Mesothelial cell of epicardium (in vitro differentiated cells): ENCODE results near the gene PPP1R12C. TPM values are rescaled to one million over a fixed set of nuclear protein-coding genes. Genes with fewer than 3 reads are reported as not detected.
A peak's percentile ranks its signal among the peaks of the same experiment; 100 is the strongest.

Experiments used
- DNase-seq, 2 experiments: peaks; one replicate each; pipeline ENCODE4 v3.0.0; 2021; ENCODE audit warnings: low spot score in 2 of 2; ENCODE audit not compliant: unreplicated experiment in 2 of 2
- H3K27ac Mint-ChIP-seq: 2 replicates; pipeline ENCODE4 v1.8.0; 2021; ENCODE audit warnings: mixed read lengths
- H3K27me3 Mint-ChIP-seq: 2 replicates; pipeline ENCODE4 v1.8.0; 2021; ENCODE audit warnings: low read depth, mixed read lengths
- H3K36me3 Mint-ChIP-seq: 2 replicates; pipeline ENCODE4 v1.8.0; 2021; ENCODE audit warnings: mixed read lengths
- H3K4me1 Mint-ChIP-seq: 2 replicates; pipeline ENCODE4 v1.8.0; 2021; ENCODE audit warnings: mixed read lengths
- H3K4me3 Mint-ChIP-seq: 2 replicates; pipeline ENCODE4 v1.8.0; 2021; ENCODE audit warnings: mild to moderate bottlenecking, moderate library complexity, mixed read lengths
- H3K9me3 Mint-ChIP-seq: 2 replicates; pipeline ENCODE4 v1.8.0; 2021; ENCODE audit warnings: mixed read lengths
- CTCF ChIP-seq: fragments of 200-600 bp; sonication (generic); IDR thresholded peaks from one replicate; pipeline ENCODE4 v1.5.0; 2021; ENCODE audit warnings: antibody characterized with exemption; ENCODE audit not compliant: unreplicated experiment
- total RNA-seq: library from RNA; stranded (reverse); gene quantifications from 3 replicates; pipeline ENCODE4 v1.2.1, GENCODE V29; 2021

The PPP1R12C gene
- total RNA-seq, 1 donor from 2014 or later: 111 TPM

GRCh38 chr19:55101261-55101660 lies 16.2 kb downstream of the PPP1R12C start:
- H3K4me3 Mint-ChIP-seq: no peak overlapping the region
- H3K27ac Mint-ChIP-seq: no peak overlapping the region
- DNase-seq: no peak
- no peaks in the 10 kb centered on the region for H3K4me1 Mint-ChIP-seq
- no peak for TF ChIP-seq CTCF
- no peaks in the 10 kb centered on the region for H3K27me3 Mint-ChIP-seq
- peaks cover 19% of the 10 kb centered on the region for H3K36me3 Mint-ChIP-seq
- H3K9me3 Mint-ChIP-seq: peaks cover 3% of the 10 kb centered on the region

- peaks cover 20% of the 10 kb centered on the region for H3K36me3 Mint-ChIP-seq
These were observed 17.6 kb downstream of the PPP1R12C start for GRCh38 chr19:55099557-55100506.

GRCh38 chr19:55098716-55099556 lies 18.5 kb downstream of the PPP1R12C start:
- H3K27me3 Mint-ChIP-seq: no peaks in the 10 kb centered on the region

More at GRCh38 chr19:55099557-55100506, 17.6 kb downstream of the PPP1R12C start:
- Mint-ChIP-seq H3K27ac (no peak overlapping the region), H3K27me3 (no peaks in the 10 kb centered on the region), H3K4me3 (no peak overlapping the region), H3K9me3 (peaks cover 3% of the 10 kb centered on the region), H3K4me1 (no peaks in the 10 kb centered on the region)
- TF ChIP-seq CTCF: no peak
- DNase-seq: no peak

GRCh38 chr19:55097864-55098715 lies 19.3 kb downstream of the PPP1R12C start:
- peak overlapping the region; percentile 61 for H3K27ac Mint-ChIP-seq
- no peaks in the 10 kb centered on the region for H3K27me3 Mint-ChIP-seq
- DNase-seq: no peak
- H3K36me3 Mint-ChIP-seq: peaks cover 17% of the 10 kb centered on the region
- no peak for TF ChIP-seq CTCF
- H3K9me3 Mint-ChIP-seq: peaks cover under 1% of the 10 kb centered on the region
- H3K4me3 Mint-ChIP-seq: no peak overlapping the region
- no peaks in the 10 kb centered on the region for H3K4me1 Mint-ChIP-seq

More at GRCh38 chr19:55098716-55099556, 18.5 kb downstream of the PPP1R12C start:
- no peak for DNase-seq
- no peak overlapping the region for H3K4me3 Mint-ChIP-seq
- no peaks in the 10 kb centered on the region for H3K4me1 Mint-ChIP-seq
- TF ChIP-seq CTCF: no peak
- H3K27ac Mint-ChIP-seq: no peak overlapping the region
- peaks cover 3% of the 10 kb centered on the region for H3K9me3 Mint-ChIP-seq
- peaks cover 23% of the 10 kb centered on the region for H3K36me3 Mint-ChIP-seq
